CD4-positive, alpha-beta T cell treated with Interleukin-4 for 1 hour (primary cell): Measurements from ENCODE around the gene MIEF2.
A peak's percentile ranks its signal among the peaks of the same experiment; 100 is the strongest.
"Not testable (repeated sequence)": the region's sequence is repeated elsewhere in the genome, so short reads cannot be mapped to it uniquely, and the experiment has no call there.

Experiments
- DNase-seq, 2 donors: peaks; one replicate each; pipeline ENCODE4 v3.0.0-alpha.2; 2020 to 2022

Gene MIEF2

GRCh38 chr17:18300725-18301480 lies 40.4 kb downstream of the MIEF2 start:
- DNase-seq, result peak in 1 of 2 donors; percentile 17

GRCh38 chr17:18303206-18303605 lies 42.7 kb downstream of the MIEF2 start:
- DNase-seq, result not testable (repeated sequence)

DNA sequence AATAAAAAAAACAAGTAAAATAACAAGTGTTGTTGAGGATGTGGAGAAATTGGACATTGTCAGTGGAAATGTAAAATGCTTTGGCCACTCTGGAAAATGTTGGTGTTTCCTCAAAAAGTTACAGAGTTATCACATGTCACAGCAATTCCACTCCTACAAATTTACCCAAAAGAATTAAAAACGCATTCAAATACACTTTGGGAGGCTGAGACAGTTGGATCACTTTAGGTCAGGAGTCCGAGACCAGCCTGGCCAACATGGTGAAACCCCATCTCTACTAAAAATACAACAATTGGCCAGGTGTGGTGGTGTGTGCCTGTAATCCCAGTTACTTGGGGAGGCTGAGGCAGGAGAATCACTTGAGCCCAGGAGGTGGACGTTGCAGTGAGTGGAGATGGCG lies 48.7 kb downstream of the MIEF2 start:
- DNase-seq, result no peak

GRCh38 chr17:18314059-18314730 lies 53.7 kb downstream of the MIEF2 start:
- no peak for DNase-seq

DNA sequence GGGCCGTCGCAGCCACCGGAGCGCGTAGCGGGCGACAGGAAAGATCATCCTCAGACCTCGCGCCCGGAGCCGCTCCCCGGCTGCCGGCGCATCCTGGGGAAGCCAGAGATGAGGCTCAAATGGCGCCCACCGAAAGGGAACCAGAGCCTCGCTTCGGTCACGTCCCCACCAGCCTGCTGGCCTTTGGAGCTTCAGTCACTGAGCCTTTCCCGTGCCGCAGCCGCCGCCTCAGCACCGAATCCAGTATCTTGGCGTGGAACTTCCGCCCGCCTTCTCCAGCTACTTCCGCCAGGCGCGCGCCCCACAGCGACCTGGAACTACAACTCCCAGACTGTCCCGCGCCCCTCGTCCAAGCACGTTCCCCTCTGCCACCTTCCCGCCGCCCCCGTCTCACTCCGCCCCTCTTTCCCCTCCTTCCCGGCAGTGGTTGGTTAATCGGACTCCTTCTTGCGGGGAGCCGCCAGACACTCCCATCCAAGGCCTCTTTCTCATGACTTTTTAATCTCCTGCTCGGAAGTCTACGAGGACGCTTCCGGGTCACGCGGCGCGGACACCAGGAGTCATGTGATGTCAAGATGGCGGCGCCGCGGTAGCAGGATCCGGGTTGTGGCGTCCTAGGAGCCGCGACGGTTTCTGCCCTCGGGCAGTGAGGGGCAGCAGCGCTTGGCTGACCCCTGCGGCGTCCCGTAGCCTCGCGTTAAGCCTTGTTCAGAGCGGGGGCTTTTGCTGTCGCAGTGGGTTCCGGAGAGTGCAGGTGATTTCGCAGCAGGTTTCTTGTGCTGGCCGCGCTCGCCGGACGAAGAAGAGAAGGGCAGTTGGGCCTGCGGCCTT lies 54.5 kb downstream of the MIEF2 start, which contains the start of the genes SMCR8 and TOP3A:
Gene SMCR8 (plus strand): TSS at position 563 of the 831 bp plus-strand sequence. CDS start 497 bp downstream, outside the sequence.
Gene TOP3A (minus strand): TSS at position 264 of the 831 bp plus-strand sequence. CDS start 216 bp downstream, at position 48.
- DNase-seq, result peak; percentile 98

DNA sequence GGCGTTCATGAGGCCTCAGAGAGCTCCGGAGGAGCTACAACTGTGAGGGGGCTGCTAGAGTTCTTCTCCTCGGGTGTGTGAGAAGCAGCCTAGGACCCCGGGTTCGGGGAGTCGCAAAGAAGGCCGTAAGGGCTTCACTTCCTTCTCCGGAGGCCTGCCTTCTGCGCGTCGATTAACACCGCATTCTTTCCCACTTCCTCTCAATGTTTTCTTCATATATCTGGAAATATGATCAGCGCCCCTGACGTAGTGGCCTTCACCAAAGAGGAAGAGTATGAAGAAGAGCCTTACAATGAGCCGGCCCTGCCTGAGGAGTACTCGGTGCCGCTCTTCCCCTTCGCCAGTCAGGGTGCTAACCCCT lies 55.1 kb downstream of the MIEF2 start:
- peak; percentile 58 to 67 for DNase-seq

DNA sequence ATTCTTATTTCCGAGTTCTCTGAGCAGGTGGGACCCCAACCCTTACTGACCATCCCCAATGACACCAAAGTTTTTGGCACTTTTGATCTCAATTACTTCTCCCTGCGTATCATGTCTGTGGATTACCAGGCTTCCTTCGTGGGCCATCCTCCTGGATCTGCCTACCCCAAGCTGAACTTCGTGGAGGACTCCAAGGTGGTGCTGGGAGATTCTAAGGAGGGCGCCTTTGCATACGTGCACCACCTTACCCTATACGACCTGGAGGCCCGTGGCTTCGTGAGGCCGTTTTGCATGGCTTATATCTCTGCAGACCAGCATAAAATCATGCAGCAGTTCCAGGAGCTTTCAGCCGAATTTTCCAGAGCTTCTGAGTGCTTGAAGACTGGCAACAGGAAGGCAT lies 55.5 kb downstream of the MIEF2 start:
- no peak for DNase-seq
